Psoas muscle (tissue), 8 donors: Measurements from ENCODE around the gene PNPLA6. TPM values are rescaled to one million over a fixed set of nuclear protein-coding genes. Genes with fewer than 3 reads are reported as not detected.

ENCODE experiments used
- ATAC-seq, 4 donors: fragments of 200-7000 bp; cut with Tn5 transposase; one replicate each; pipeline ENCODE4 v1.9.1; 2020; ENCODE audit warnings: moderate library complexity in 3 of 4, mild to moderate bottlenecking in 2 of 4
- DNase-seq, 2 donors: peaks; one replicate each; pipeline ENCODE4 v3.0.0-alpha.2; 2020
- H3K27ac ChIP-seq: fragments of 200-600 bp; one replicate; pipeline ENCODE4 v1.8.0; 2022
- H3K27me3 ChIP-seq, 3 donors: fragments of 200-600 bp in 1 of 3; one replicate each; pipeline versions ENCODE4 v1.6.1 to v1.8.0; 2013 to 2022; ENCODE audit warnings: low read length in 2 of 3, mild to moderate bottlenecking in 2 of 3, moderate library complexity in 1 of 3; ENCODE audit not compliant: insufficient read depth in 3 of 3
- H3K36me3 ChIP-seq, 2 donors: fragments of 200-600 bp in 1 of 2; one replicate each; pipeline versions ENCODE4 v1.6.1 to v1.8.0; 2013 to 2022; ENCODE audit warnings: low read depth in 1 of 2, mild to moderate bottlenecking in 1 of 2, moderate library complexity in 1 of 2; ENCODE audit not compliant: insufficient read depth in 1 of 2
- H3K4me1 ChIP-seq: fragments of 200-600 bp; one replicate; pipeline ENCODE4 v1.8.0; 2022
- H3K4me3 ChIP-seq: fragments of 200-600 bp; one replicate; pipeline ENCODE4 v1.8.0; 2022; ENCODE audit warnings: mild to moderate bottlenecking
- H3K9me3 ChIP-seq: fragments of 200-600 bp; one replicate; pipeline ENCODE4 v1.8.0; 2022
- WGBS, 3 donors: extraction: QIAGEN DNeasy Blood & Tissue Kit; methylation state at CpG; one replicate each; pipeline versions ENCODE4 v1.1.6 to v1.1.7; 2013; 5-methylcytosine and 5-hydroxymethylcytosine counted together
- intact Hi-C, 2 donors: fragments of 100-400 bp; cut with DNase I; formaldehyde crosslinking; loops; one replicate each; pipeline versions ENCODE4 v1.11.0 to v1.14.2; 2022
- polyA plus RNA-seq, 3 donors: library from polyadenylated mRNA; stranded (reverse); fragments of 200-250 nt; gene quantifications; one replicate each; pipeline ENCODE4 v1.2.3, GENCODE V29; 2013
- total RNA-seq, 4 donors: library from RNA; stranded (reverse); fragmentation: NEBNext Ultra II Directional in 2 of 4; extraction: Animal tissue kit (Norgen Biotek cat#: 25700) in 2 of 4; gene quantifications; one replicate each; pipeline versions ENCODE4 v1.2.1 to v1.2.4, GENCODE V29; 2021 to 2023
- TF ChIP-seq, protein P1 (sequence below): fragments of 200-600 bp; IDR thresholded peaks from one replicate; pipeline ENCODE4 v1.8.0; 2022; ENCODE audit warnings: antibody characterized with exemption
- donor health status: healthy with polysubstance abuse.
- donor health status: DM: no; HTN: no; CAD: no; lungs with moderate emphysema.
- donor health status: Bipolar disorder and iron deficiency.
- donor health status: healthy.
- donor health status: DM: yes; HTN: yes; CAD: no.
- donor health status: DM: no; HTN: no; CAD: no.
- donor health status: DM: no; HTN: no; CAD: no.
- donor health status: DM: yes; HTN: yes; CAD: no.

Gene PNPLA6
- total and polyA plus RNA-seq, 7 donors = 31.8 to 72.8 (median 55.9) TPM

- intact Hi-C loops = no loop called here
- H3K4me1 ChIP-seq = no peaks in the 10 kb centered on the region
- ATAC-seq (no peak), DNase-seq (no peak)
- no peak overlapping the region for H3K4me3 ChIP-seq
- H3K9me3 ChIP-seq = no peaks in the 10 kb centered on the region
- 93 to 96% (median 96%) methylated on average over 24 of the region's 24 CpGs for WGBS, 3 donors
- H3K27ac ChIP-seq = no peak overlapping the region
- TF ChIP-seq, protein P1, sequence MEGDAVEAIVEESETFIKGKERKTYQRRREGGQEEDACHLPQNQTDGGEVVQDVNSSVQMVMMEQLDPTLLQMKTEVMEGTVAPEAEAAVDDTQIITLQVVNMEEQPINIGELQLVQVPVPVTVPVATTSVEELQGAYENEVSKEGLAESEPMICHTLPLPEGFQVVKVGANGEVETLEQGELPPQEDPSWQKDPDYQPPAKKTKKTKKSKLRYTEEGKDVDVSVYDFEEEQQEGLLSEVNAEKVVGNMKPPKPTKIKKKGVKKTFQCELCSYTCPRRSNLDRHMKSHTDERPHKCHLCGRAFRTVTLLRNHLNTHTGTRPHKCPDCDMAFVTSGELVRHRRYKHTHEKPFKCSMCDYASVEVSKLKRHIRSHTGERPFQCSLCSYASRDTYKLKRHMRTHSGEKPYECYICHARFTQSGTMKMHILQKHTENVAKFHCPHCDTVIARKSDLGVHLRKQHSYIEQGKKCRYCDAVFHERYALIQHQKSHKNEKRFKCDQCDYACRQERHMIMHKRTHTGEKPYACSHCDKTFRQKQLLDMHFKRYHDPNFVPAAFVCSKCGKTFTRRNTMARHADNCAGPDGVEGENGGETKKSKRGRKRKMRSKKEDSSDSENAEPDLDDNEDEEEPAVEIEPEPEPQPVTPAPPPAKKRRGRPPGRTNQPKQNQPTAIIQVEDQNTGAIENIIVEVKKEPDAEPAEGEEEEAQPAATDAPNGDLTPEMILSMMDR = no peak
- no peaks in the 10 kb centered on the region for H3K27me3 ChIP-seq
- H3K36me3 ChIP-seq = peaks cover 7 to 79% of the 10 kb centered on the region in 2 donors
Measured at GRCh38 chr19:7542556-7543348, 7.2 kb downstream of the PNPLA6 start.

- 86 to 94% (median 87%) methylated on average over 3 of the region's 3 CpGs for WGBS, 3 donors
- Histone ChIP-seq H3K27ac (no peak overlapping the region), H3K36me3 (peaks cover 7 to 61% of the 10 kb centered on the region in 2 donors), H3K4me1 (no peaks in the 10 kb centered on the region), H3K27me3 (no peaks in the 10 kb centered on the region), H3K4me3 (no peak overlapping the region), H3K9me3 (no peaks in the 10 kb centered on the region)
- TF ChIP-seq, protein P1 = no peak
- ATAC-seq (peak in 1 of 4 donors; percentile 7), DNase-seq (no peak)
- intact Hi-C loops = no loop called here
Measured at GRCh38 chr19:7544626-7545025, 9.1 kb downstream of the PNPLA6 start.

- no peaks in the 10 kb centered on the region for H3K9me3 ChIP-seq
- H3K4me3 ChIP-seq = no peak overlapping the region
- WGBS, 3 donors = 84 to 90% (median 87%) methylated on average over 8 of the region's 8 CpGs
- no peak overlapping the region for H3K27ac ChIP-seq
- peaks cover 4 to 60% of the 10 kb centered on the region in 2 donors for H3K36me3 ChIP-seq
- TF ChIP-seq, protein P1 = no peak
- DNase-seq (no peak), ATAC-seq (no peak)
- intact Hi-C loops = no loop called here
- H3K4me1 ChIP-seq = no peaks in the 10 kb centered on the region
- H3K27me3 ChIP-seq = no peaks in the 10 kb centered on the region
Measured at GRCh38 chr19:7545300-7545699, 9.8 kb downstream of the PNPLA6 start.

- no peak overlapping the region for H3K4me3 ChIP-seq
Measured at GRCh38 chr19:7545904-7546303, 10.4 kb downstream of the PNPLA6 start.

More at GRCh38 chr19:7545904-7546303, 10.4 kb downstream of the PNPLA6 start:
- intact Hi-C loops = no loop called here
- WGBS, 3 donors = 73 to 80% (median 73%) methylated on average over 1 of the region's 1 CpG
- Histone ChIP-seq H3K27me3 (no peaks in the 10 kb centered on the region), H3K9me3 (no peaks in the 10 kb centered on the region), H3K36me3 (peaks cover 4 to 58% of the 10 kb centered on the region in 2 donors), H3K4me1 (no peaks in the 10 kb centered on the region), H3K27ac (no peak overlapping the region)
- TF ChIP-seq, protein P1 = no peak
- DNase-seq = no peak
- no peak for ATAC-seq
